HCT116 (cell line): Measurements from ENCODE around the gene DAO. TPM values are rescaled to one million over a fixed set of nuclear protein-coding genes. Genes with fewer than 3 reads are reported as not detected.

Experiments used
- ATAC-seq: fragments of 200-7000 bp; cut with Tn5 transposase; 2 replicates; pipeline ENCODE4 v1.9.1; 2020; ENCODE audit warnings: mild to moderate bottlenecking, moderate library complexity
- BruUV-seq: library from RNA; stranded (reverse); fragments of 400-500 nt; replicated peaks from 2 replicates; lab custom pipeline; 2021; lab: Mats Ljungman, UMichigan
- CTCF ChIA-PET: fragments of 300-600 bp; sonication (Branson Sonifier 250); formaldehyde crosslinking; loops from one replicate; lab custom pipeline; 2021; ENCODE audit warnings: antibody characterized with exemption; lab: Charles Lee
- POLR2A ChIA-PET: fragments of 300-600, 350-600 bp; sonication (Branson Sonifier 250); formaldehyde crosslinking; loops from one replicate; lab custom pipeline; 2021; ENCODE audit warnings: antibody characterized with exemption; lab: Charles Lee
- RAD21 ChIA-PET, 2 experiments: fragments of 300-600 bp; sonication (Branson Sonifier 250); formaldehyde crosslinking; loops; one replicate each; lab custom pipeline; 2023; ENCODE audit warnings: low total read pairs in 2 of 2; ENCODE audit not compliant: uncharacterized antibody in 2 of 2, unreplicated experiment in 2 of 2, low non-redundant PET in 1 of 2; lab: Charles Lee
- DNase-seq: peaks from one replicate; pipeline ENCODE4 v3.0.0-alpha.2; 2010; ENCODE audit warnings: low read depth, low spot score
- H2AFZ ChIP-seq: fragments of 200-600 bp; shearing (Covaris generic), sonication (generic); 2 replicates; pipeline ENCODE4 v1.6.1; 2017; ENCODE audit warnings: low read depth, mixed run types, mixed read lengths, antibody characterized with exemption, low read length; ENCODE audit not compliant: poor library complexity, severe bottlenecking
- H3K27ac ChIP-seq: 2 replicates; pipeline ENCODE4 v1.5.1; 2012; ENCODE audit warnings: low read depth, low read length
- H3K27me3 ChIP-seq: fragments of 200-600 bp; sonication (generic); 2 replicates; pipeline ENCODE4 v1.6.1; 2016; ENCODE audit warnings: mixed run types, low read length, mixed read lengths; ENCODE audit not compliant: insufficient read depth
- H3K36me3 ChIP-seq, 2 experiments: fragments of 200-500 bp in 1 of 2; fragments of 200-600 bp in 1 of 2; sonication (Bioruptor generic) in 1 of 2; sonication (generic) in 1 of 2; 2 replicates each; pipeline versions ENCODE4 v1.5.1 to v1.6.1; 2014 to 2016; ENCODE audit warnings: low read length in 2 of 2, inconsistent platforms in 1 of 2, mixed read lengths in 1 of 2, mixed run types in 1 of 2; ENCODE audit not compliant: insufficient read depth in 2 of 2, control insufficient read depth in 1 of 2
- H3K4me1 ChIP-seq, 2 experiments: fragments of 200-600 bp in 1 of 2; sonication (generic) in 1 of 2; 2 replicates each; pipeline versions ENCODE4 v1.5.1 to v1.6.1; 2012 to 2017; ENCODE audit warnings: low read length in 2 of 2, inconsistent platforms in 1 of 2, mild to moderate bottlenecking in 1 of 2, mixed read lengths in 1 of 2, mixed run types in 1 of 2, moderate library complexity in 1 of 2; ENCODE audit not compliant: insufficient read depth in 2 of 2, control insufficient read depth in 1 of 2
- H3K4me2 ChIP-seq: fragments of 200-600 bp; sonication (generic); 2 replicates; pipeline ENCODE4 v1.6.1; 2017; ENCODE audit warnings: mixed run types, low read length, mixed read lengths
- H3K4me3 ChIP-seq, 2 experiments: fragments of 200-600 bp in 1 of 2; sonication (generic) in 1 of 2; replicated peaks in 1 of 2; 2 replicates each; pipeline ENCODE4 v1.5.1; 2011 to 2016; ENCODE audit warnings: low read length in 2 of 2, control low read depth in 1 of 2, low read depth in 1 of 2, mild to moderate bottlenecking in 1 of 2, mixed read lengths in 1 of 2, mixed run types in 1 of 2
- H3K79me2 ChIP-seq: fragments of 200-600 bp; sonication (generic); 2 replicates; pipeline ENCODE4 v1.6.1; 2017; ENCODE audit warnings: mild to moderate bottlenecking, mixed run types, low read length, moderate library complexity, mixed read lengths; ENCODE audit not compliant: insufficient read depth
- H3K9ac ChIP-seq: fragments of 200-600 bp; sonication (generic); 2 replicates; pipeline ENCODE4 v1.6.1; 2016; ENCODE audit warnings: low read length, mixed read lengths
- H3K9me2 ChIP-seq: fragments of 200-600 bp; sonication (generic), shearing (Covaris generic); 2 replicates; pipeline ENCODE4 v1.6.1; 2017; ENCODE audit warnings: mixed run types, mild to moderate bottlenecking, moderate library complexity; ENCODE audit not compliant: insufficient read depth
- H3K9me3 ChIP-seq, 2 experiments: fragments of 200-500 bp in 1 of 2; fragments of 200-600 bp in 1 of 2; sonication (Bioruptor generic) in 1 of 2; sonication (generic) in 1 of 2; 2 replicates each; pipeline ENCODE4 v1.6.1; 2014 to 2017; ENCODE audit warnings: low read length in 2 of 2, mixed read lengths in 2 of 2, inconsistent platforms in 1 of 2, low read depth in 1 of 2, mild to moderate bottlenecking in 1 of 2, mixed run types in 1 of 2, moderate library complexity in 1 of 2; ENCODE audit not compliant: control insufficient read depth in 1 of 2, insufficient read depth in 1 of 2
- H4K20me1 ChIP-seq: fragments of 200-600 bp; sonication (generic), shearing (Covaris generic); 2 replicates; pipeline ENCODE4 v1.6.1; 2017; ENCODE audit warnings: mixed run types, mild to moderate bottlenecking, moderate library complexity; ENCODE audit not compliant: insufficient read depth
- CBX3 ChIP-seq: IDR thresholded peaks from 2 replicates; pipeline ENCODE4 v1.6.1; 2012; ENCODE audit warnings: low read depth
- CEBPB ChIP-seq: IDR thresholded peaks from 2 replicates; pipeline ENCODE4 v1.6.1; 2012; ENCODE audit warnings: low read depth
- EZH2 ChIP-seq: fragments of 200-600 bp; sonication (generic); IDR thresholded peaks from 2 replicates; pipeline ENCODE4 v1.6.1; 2017; ENCODE audit warnings: antibody characterized with exemption, mixed run types
- EZH2phosphoT487 ChIP-seq: fragments of 200-600 bp; IDR thresholded peaks from 2 replicates; pipeline ENCODE4 v1.6.1; 2018; ENCODE audit warnings: antibody characterized with exemption, borderline replicate concordance
- JUND ChIP-seq: IDR thresholded peaks from 2 replicates; pipeline ENCODE4 v1.6.1; 2012
- POLR2A ChIP-seq: IDR thresholded peaks from 2 replicates; pipeline ENCODE4 v1.7.0; 2011; ENCODE audit warnings: borderline replicate concordance; ENCODE audit not compliant: insufficient read depth, insufficient read length; ENCODE audit errors: extremely low read depth
- POLR2AphosphoS5 ChIP-seq: IDR thresholded peaks from 2 replicates; pipeline ENCODE4 v1.6.1; 2011; ENCODE audit warnings: mild to moderate bottlenecking, low read depth, low read length, moderate library complexity
- SIN3A ChIP-seq: IDR thresholded peaks from 2 replicates; pipeline ENCODE4 v1.6.1; 2012; ENCODE audit warnings: low read depth
- SP1 ChIP-seq: IDR thresholded peaks from 2 replicates; pipeline ENCODE4 v1.6.1; 2012; ENCODE audit warnings: low read depth
- ZNF274 ChIP-seq: fragments of 200-500 bp; sonication (Bioruptor generic); IDR thresholded peaks from 2 replicates; pipeline ENCODE4 v1.6.1; 2014; ENCODE audit warnings: mild to moderate bottlenecking, low read depth, low read length, inconsistent platforms
- intact Hi-C: fragments of 100-400 bp; cut with micrococcal nuclease; formaldehyde crosslinking; loops from 2 replicates; pipeline ENCODE4 v1.10.0; 2022
- total RNA-seq: library from RNA; stranded (reverse); gene quantifications from one replicate; pipeline ENCODE4 v1.2.1, GENCODE V29; 2021; ENCODE audit not compliant: unreplicated experiment
- TF ChIP-seq, protein P1 (sequence below): IDR thresholded peaks from 2 replicates; pipeline ENCODE4 v1.6.1; 2011; ENCODE audit warnings: mild to moderate bottlenecking, low read length, moderate library complexity; ENCODE audit not compliant: insufficient replicate concordance; ENCODE audit errors: extremely low read depth
- TF ChIP-seq, protein P2 (sequence below): IDR thresholded peaks from 2 replicates; pipeline ENCODE4 v1.6.1; 2012
- TF ChIP-seq, protein P3 (sequence below): IDR thresholded peaks from 2 replicates; pipeline ENCODE4 v1.6.1; 2012
- TF ChIP-seq, protein P4 (sequence below): IDR thresholded peaks from 2 replicates; pipeline ENCODE4 v1.6.1; 2012; ENCODE audit warnings: low read depth
- TF ChIP-seq, protein P5 (sequence below), 3 experiments: fragments of 200-600 bp in 1 of 3; sonication (generic) in 1 of 3; IDR thresholded peaks in 2 of 3; conservative IDR thresholded peaks in 1 of 3; 2 replicates each; pipeline ENCODE4 v1.5.1; 2012 to 2017; ENCODE audit warnings: low read depth in 2 of 3, low read length in 2 of 3, antibody characterized with exemption in 1 of 3, borderline replicate concordance in 1 of 3, control low read depth in 1 of 3, mild to moderate bottlenecking in 1 of 3, mixed read lengths in 1 of 3, mixed run types in 1 of 3, moderate library complexity in 1 of 3; ENCODE audit not compliant: insufficient read depth in 1 of 3

The DAO gene
- total RNA-seq, 1 experiment from 2014 or later = not detected

DNA sequence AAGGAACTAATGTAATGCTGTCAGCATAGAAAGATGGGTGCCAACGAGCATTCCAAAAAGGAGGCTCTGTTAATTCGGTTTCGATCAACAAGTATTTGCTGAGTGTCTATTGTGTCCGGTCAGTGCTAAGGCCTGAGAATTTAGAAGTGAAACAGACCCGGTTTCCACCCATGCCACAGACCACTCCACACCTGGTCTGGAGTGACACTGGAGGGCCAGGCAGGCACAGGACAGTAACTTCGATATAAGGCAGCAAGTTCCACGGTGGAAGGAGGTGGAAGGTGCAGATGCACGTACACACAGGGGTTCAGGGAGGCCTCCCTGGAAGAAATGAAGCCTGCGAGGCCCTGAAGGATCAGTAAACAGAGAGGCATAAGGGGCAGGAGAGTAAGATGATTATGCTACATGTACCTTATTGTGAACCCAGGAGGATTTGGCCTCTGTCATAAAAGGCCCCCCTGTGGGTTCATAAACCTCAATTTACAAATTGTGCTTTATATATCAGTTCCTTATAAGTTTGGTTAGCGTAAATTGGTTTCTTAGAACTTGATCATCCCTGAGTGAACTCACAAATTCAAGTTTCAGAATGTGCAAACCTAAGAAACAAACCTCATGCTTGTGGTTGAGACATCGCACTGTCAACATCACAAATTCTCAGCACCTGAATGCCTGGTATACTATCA, 48.4 kb upstream of the DAO start (continued):
- TF ChIP-seq, protein P1, sequence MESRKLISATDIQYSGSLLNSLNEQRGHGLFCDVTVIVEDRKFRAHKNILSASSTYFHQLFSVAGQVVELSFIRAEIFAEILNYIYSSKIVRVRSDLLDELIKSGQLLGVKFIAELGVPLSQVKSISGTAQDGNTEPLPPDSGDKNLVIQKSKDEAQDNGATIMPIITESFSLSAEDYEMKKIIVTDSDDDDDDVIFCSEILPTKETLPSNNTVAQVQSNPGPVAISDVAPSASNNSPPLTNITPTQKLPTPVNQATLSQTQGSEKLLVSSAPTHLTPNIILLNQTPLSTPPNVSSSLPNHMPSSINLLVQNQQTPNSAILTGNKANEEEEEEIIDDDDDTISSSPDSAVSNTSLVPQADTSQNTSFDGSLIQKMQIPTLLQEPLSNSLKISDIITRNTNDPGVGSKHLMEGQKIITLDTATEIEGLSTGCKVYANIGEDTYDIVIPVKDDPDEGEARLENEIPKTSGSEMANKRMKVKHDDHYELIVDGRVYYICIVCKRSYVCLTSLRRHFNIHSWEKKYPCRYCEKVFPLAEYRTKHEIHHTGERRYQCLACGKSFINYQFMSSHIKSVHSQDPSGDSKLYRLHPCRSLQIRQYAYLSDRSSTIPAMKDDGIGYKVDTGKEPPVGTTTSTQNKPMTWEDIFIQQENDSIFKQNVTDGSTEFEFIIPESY = no peak
- TF ChIP-seq, protein P2, sequence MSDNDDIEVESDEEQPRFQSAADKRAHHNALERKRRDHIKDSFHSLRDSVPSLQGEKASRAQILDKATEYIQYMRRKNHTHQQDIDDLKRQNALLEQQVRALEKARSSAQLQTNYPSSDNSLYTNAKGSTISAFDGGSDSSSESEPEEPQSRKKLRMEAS = no peak
- TF ChIP-seq, protein P3, sequence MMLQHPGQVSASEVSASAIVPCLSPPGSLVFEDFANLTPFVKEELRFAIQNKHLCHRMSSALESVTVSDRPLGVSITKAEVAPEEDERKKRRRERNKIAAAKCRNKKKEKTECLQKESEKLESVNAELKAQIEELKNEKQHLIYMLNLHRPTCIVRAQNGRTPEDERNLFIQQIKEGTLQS = no peak
- no peak for TF ChIP-seq JUND
- no peak for TF ChIP-seq ZNF274
- TF ChIP-seq CEBPB = no peak

DNA sequence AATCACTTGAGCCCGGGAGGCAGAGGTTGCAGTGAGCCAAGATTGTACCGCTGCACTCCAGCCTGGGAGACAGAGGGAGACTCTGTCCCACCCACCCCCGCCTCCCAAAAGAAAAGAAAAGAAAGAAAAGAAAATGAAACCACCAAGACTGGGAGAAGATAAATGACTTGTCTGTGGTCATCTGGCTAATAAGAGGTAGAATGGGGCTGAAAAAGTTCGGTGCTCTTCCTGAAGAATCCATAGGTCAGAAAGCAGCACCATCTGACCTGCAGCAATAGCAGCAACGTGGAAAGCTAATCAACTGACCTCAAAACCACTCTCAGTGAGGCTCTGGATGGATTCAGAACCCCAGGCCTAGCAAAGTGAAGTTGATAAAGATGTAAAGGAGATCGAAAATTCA, 47.7 kb upstream of the DAO start:
- Histone ChIP-seq H3K27me3 (no peaks in the 10 kb centered on the region), H2AFZ (no peak overlapping the region), H3K9me3 (no peaks in the 10 kb centered on the region), H3K27ac (peak overlapping the region; percentile 67; the same call in 1 of the 2 replicates), H3K4me3 (no peak overlapping the region), H3K9ac (peak overlapping the region; percentile 56; the same call in 1 of the 2 replicates), H3K4me2 (peak overlapping the region; percentile 63; the same call in 1 of the 2 replicates), H3K79me2 (peaks cover 98% of the 10 kb centered on the region), H3K9me2 (no peaks in the 10 kb centered on the region), H3K4me1 (peaks cover 71 to 97% of the 10 kb centered on the region in 2 experiments), H3K36me3 (peaks cover 9 to 60% of the 10 kb centered on the region in 2 experiments), H4K20me1 (no peaks in the 10 kb centered on the region)
- intact Hi-C loops = loop anchor here (10.0 kb wide), 2 partner anchors 263 to 267 kb away; partner anchors contain the start of genes ALKBH2, ISCU, SART3 and UNG
- DNase-seq = no peak
- CTCF ChIA-PET = no interaction called here
- RAD21 ChIA-PET = interaction anchor here in 1 of 2 experiments (0.6 kb wide), 1 partner anchor 259 kb away, joined by 3 read pairs; no protein-coding TSS in a partner anchor
- BruUV-seq = no TSS peak
- POLR2A ChIA-PET = interaction anchor here (0.7 kb wide), 1 partner anchor 265 kb away, joined by 4 read pairs; no protein-coding TSS in a partner anchor
- ATAC-seq = no peak
- no peak for TF ChIP-seq CEBPB
- TF ChIP-seq EZH2 = no peak
- no peak for TF ChIP-seq SP1
- TF ChIP-seq, protein P4, sequence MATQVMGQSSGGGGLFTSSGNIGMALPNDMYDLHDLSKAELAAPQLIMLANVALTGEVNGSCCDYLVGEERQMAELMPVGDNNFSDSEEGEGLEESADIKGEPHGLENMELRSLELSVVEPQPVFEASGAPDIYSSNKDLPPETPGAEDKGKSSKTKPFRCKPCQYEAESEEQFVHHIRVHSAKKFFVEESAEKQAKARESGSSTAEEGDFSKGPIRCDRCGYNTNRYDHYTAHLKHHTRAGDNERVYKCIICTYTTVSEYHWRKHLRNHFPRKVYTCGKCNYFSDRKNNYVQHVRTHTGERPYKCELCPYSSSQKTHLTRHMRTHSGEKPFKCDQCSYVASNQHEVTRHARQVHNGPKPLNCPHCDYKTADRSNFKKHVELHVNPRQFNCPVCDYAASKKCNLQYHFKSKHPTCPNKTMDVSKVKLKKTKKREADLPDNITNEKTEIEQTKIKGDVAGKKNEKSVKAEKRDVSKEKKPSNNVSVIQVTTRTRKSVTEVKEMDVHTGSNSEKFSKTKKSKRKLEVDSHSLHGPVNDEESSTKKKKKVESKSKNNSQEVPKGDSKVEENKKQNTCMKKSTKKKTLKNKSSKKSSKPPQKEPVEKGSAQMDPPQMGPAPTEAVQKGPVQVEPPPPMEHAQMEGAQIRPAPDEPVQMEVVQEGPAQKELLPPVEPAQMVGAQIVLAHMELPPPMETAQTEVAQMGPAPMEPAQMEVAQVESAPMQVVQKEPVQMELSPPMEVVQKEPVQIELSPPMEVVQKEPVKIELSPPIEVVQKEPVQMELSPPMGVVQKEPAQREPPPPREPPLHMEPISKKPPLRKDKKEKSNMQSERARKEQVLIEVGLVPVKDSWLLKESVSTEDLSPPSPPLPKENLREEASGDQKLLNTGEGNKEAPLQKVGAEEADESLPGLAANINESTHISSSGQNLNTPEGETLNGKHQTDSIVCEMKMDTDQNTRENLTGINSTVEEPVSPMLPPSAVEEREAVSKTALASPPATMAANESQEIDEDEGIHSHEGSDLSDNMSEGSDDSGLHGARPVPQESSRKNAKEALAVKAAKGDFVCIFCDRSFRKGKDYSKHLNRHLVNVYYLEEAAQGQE = no peak
- TF ChIP-seq POLR2A = no peak
- TF ChIP-seq CBX3 = no peak
- TF ChIP-seq, protein P5, sequence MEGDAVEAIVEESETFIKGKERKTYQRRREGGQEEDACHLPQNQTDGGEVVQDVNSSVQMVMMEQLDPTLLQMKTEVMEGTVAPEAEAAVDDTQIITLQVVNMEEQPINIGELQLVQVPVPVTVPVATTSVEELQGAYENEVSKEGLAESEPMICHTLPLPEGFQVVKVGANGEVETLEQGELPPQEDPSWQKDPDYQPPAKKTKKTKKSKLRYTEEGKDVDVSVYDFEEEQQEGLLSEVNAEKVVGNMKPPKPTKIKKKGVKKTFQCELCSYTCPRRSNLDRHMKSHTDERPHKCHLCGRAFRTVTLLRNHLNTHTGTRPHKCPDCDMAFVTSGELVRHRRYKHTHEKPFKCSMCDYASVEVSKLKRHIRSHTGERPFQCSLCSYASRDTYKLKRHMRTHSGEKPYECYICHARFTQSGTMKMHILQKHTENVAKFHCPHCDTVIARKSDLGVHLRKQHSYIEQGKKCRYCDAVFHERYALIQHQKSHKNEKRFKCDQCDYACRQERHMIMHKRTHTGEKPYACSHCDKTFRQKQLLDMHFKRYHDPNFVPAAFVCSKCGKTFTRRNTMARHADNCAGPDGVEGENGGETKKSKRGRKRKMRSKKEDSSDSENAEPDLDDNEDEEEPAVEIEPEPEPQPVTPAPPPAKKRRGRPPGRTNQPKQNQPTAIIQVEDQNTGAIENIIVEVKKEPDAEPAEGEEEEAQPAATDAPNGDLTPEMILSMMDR (IDR thresholded peaks at IDR 0.05 in 2 of 3, conservative IDR thresholded peaks at IDR 0.05 in 1 of 3; ENCODE audit: borderline replicate concordance in 1 of 3, insufficient read depth in 1 of 3, low read depth in 2 of 3, low read length in 2 of 3) = no peak
- TF ChIP-seq POLR2AphosphoS5 = no peak
- TF ChIP-seq SIN3A = no peak
- no peak for TF ChIP-seq EZH2phosphoT487
- TF ChIP-seq, protein P3 = no peak
